Fibroblast of upper back skin (primary cell): ENCODE measurements around the gene DMWD.
A peak's percentile ranks its signal among the peaks of the same experiment; 100 is the strongest.
"Not testable (repeated sequence)": the region's sequence is repeated elsewhere in the genome, so short reads cannot be mapped to it uniquely, and the experiment has no call there.

Source experiments
- DNase-seq: peaks from one replicate; pipeline ENCODE4 v3.0.0-alpha.2; 2013

DMWD gene

GRCh38 chr19:45815481-45816216, 23.0 kb upstream of the DMWD start:
- no peak for DNase-seq

DNA sequence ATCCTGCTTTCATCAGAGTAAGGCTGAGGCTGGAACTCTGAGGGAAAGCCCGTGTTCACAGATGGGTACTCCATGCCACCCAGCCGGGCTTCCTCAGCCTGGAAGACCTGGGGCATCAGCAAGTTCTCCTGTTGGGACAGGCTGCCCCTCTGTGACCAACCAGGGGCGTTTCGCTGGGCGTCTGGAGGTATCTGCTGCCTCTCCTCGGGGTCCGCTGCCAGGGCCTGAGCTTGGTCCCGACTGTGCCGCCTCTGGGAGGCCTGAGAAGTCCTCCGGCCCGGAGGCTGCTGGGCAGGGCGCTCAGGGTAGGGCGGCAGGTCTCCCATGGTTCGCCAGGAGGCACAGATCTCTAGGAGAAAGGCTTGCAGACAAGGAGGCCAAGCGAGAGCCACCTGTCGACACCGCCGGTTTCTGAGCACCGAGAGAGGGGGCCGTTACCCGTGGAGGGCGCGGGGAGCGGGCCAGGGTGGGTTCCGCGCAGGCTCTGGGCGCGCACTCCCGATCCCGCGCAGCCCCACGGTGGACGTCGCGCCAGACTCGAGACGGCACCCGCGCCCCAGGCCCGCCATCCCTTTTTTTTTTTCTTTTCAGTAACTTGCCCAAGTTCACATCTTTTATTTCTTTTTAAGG, 22.3 kb upstream of the DMWD start, which contains the start of gene RSPH6A:
Gene RSPH6A (minus strand): TSS at position 458 of the 630 bp plus-strand sequence. CDS start 132 bp downstream, at position 326.
- no peak for DNase-seq

DNA sequence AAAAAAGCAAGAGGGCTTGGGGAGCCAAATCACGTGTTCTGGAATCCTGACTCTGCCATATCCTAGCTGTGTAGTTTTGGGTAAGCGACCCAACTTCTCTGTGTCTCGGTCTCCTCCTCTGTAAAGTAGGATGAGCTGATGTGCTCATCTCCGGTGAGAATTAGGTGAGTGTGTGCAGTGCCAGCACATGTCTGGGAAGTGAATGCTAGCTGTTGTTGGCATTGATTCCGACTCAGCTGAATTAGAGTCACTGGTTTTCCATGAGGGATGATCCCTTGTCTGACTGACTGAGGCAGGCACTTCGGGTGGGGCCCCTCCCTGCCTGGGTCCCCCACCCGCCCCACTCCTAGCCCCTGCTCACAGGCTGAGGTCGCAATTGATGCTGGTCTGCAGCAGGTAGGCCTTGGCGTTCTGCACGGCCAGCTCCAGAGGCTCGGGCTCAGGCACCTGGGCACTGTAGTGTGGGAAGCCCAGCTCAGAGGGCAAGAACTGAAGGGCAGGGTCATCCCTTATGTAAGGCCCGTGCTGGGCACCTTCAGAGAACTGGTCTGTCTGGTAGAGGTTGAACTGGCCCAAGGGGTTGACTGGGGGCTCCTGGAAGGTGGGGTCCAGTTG, 21.6 kb upstream of the DMWD start:
- no peak for DNase-seq

DNA sequence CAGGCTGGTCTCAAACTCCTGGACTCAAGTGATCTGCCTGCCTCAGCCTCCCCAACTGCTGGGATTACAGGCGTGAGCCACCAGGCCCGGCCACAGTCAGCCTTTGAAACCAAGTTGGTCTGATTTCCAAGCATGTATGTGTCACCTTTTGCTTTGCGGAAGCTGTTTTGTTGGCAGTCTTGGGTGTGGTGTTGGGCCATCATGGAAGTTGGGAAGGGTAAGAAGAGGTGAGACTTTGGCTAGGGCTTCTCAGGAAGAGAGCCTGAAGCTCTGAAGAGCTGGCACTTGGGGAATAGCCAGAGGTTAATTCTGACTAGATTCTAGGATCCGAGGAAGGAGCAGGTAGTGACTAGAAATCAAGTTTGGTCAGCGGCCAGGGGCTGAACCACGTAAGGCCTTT, 19.7 kb upstream of the DMWD start:
- DNase-seq, result no peak

DNA sequence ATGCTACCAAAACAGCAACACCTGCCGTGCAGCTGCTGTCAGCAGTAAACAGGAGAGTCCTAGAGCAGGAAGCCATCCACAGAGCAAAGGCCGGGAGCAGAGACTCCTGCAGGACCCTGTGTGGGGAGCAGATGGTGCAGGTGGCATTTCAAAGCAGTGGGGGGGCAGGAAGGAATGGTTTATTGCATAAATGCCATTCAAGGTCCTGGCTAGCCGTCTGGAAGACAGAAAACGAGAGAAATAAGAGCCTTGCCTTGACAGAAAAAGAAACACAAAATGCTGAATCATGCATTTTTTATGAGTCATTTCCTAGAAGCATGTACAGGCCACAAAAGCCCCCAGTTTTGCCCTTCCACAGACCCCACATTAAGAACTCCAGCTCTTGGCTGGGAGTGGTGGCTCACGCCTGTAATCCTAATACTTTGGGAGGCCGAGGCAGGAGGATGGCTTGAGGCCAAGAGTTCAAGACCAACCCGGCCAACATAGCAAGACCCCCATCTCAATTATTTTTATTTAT, 17.1 kb upstream of the DMWD start:
- peak; percentile 90 for DNase-seq

- no peak for DNase-seq
Measured at GRCh38 chr19:45805719-45806118, 13.1 kb upstream of the DMWD start.

- DNase-seq, result no peak
Measured at GRCh38 chr19:45804959-45805230, 12.2 kb upstream of the DMWD start.

DNA sequence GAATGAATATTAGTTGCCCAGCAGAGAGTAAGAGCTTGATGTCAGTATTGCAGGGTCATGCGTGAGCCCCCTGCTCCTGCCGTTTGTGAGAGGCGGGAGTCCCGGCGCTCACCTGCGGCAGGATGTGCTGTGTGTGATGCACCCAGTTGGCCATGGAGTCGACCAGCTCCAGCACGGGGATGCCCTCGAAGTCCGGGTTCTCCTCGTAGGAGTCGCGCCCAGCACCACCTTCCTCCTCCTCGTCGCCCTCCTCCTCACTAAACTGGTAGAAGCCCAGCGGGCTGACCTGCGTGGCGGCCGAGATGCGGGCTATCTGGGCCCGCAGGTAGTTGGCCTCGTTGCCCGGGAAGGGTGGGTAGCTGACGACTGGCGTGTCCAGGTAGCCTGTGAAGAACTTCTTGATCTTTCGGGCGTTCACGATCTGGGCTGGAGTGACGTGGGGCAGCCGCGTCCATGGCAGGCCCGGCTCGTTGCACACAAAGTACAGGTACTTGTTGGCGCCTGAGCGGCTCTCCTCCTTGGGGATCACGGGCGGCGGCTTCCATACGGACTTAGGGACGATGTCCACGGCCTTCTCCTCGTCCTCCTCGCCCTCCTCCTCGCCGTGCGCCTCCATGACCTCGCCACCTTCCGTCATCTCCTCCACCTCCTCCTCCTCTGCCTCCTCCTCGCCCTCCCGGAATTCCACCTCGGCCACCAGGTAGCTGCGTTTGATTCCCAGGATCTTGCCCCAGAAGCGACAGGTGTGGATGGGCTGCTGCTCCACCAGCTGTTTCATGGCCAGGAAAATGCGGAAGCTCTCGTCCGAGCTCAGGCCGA, 11.7 kb upstream of the DMWD start:
- DNase-seq, result no peak

GRCh38 chr19:45801603-45802175, 9.0 kb upstream of the DMWD start:
- no peak for DNase-seq

GRCh38 chr19:45800070-45800553, 7.5 kb upstream of the DMWD start:
- peak; percentile 60 for DNase-seq

DNA sequence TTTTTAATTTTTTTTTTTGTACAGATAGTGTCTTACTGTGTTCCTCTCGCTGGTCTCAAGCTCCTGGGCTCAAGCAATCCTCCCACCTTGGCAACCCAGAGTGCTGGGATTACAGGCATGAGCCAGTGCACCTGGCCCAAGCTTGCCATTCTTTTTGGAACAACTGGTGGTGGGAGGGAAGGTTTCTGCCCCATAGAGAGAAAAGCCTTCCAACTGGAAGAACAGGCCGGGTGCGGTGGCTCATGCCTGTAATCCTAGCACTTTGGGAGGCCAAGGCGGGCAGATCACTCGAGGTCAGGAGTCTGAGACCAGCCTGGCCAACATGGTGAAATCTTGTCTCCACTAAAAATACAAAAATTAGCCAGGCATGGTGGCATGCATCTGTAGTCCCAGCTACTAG, 6.9 kb upstream of the DMWD start:
- not testable (repeated sequence) for DNase-seq

DNA sequence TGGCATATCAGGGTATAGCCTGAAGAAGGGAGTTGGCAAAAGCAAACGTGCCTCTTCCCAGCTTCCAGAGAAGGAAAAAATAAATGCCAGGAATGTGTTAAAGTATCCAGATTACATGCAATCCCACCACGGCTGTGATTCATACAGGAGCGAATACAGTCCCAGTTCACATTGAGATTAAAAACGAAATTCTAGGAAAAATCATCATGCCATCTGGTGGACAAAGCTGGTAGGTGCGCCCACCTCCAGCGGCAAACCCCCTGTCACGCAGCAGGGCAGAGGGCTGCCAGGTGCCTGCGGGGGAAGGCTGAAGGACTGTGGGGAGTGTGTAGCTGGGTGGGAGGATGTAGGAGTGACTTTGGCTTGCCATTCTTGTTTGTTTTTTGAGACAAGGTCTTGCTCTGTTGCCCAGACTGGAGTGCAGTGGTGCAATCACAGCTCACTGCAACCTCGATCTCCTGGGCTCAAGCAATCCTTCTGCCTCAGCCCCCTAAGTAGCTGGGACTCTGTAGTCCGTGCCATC, 6.4 kb upstream of the DMWD start:
- peak; percentile 89 for DNase-seq

DNA sequence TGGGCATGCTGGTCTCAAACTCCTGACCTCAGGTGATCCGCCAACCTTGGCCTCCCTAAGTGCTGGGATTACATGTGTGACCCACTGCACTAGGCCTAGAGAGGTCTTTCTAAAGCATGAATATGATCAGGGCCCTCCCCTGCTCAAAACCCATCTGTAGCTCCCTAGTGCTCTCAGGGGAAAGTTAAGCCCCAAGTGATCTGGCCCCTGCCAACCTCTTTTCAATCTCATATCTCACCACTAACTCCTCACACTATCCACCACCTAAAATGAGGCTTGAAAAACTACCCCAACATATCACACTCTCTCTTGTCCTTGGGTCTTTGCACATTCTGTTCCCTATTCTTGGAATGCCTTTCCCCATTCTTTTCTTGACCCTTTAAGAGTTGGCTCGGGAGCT, 2.0 kb upstream of the DMWD start:
- no peak for DNase-seq

GRCh38 chr19:45793876-45794275, 1.2 kb upstream of the DMWD start:
- no peak for DNase-seq

GRCh38 chr19:45793178-45793564, 526 bp upstream of the DMWD start:
- DNase-seq, result no peak

- no peak for DNase-seq
Measured at GRCh38 chr19:45791744-45792469, 738 bp downstream of the DMWD start.

GRCh38 chr19:45790942-45791341, 1.7 kb downstream of the DMWD start:
- no peak for DNase-seq

DNA sequence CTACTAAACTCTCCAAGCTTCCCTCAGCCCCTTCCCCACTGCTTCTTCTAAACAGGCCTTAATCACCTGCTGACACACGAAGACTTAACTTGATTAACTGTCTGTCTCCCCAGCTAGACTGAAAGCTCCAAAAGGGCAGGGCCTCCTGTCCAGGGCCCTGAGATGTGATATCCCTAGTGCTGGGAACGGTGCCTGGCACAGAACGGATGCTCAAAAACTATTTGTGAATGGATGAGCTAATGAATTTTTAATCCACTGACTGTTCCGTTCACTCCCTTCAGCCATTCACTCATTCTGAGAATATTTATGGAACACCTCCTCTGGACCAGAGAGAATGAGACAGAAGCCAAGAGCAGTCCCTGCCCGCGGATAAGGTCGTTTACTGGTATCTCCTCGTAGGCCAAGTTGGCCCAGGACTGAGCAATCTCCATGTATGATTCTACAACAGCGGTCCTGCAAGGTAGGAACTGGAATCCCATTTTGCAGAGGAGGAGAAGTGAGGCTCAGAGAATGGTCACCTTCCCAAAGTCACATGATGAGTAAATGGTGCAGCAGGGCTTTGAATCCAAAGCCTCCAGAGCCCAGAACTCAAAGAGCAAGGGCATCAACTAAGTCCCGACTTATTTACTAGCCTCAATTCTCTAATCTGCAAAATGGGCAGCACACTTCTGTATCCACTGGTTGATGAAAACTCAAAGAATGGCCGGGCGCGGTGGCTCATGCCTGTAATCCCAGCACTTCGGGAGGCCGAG, 3.4 kb downstream of the DMWD start:
- DNase-seq, result no peak

DNA sequence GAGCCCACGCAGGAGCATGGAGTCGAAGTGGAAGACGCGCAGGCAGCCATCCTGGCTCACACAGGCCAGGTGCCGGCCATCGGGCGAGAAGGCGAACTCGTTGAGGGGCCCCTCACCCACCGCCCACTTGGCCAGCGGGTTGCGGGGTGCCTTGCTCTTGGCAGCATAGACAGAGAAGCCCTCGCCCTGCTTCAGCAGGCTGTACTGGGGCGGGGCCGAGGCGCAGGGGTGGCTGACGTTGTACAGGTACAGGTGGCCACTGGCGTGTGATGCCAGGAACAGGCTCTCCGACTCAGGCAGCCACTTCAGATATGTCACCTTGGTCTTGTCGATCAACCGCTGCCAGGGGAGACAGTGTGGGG, 6.1 kb downstream of the DMWD start:
- DNase-seq, result no peak

- DNase-seq, result no peak
Measured at GRCh38 chr19:45785781-45786532, 6.7 kb downstream of the DMWD start.
